H1 (cell line): ENCODE data around the gene SECTM1. TPM values are rescaled to one million over a fixed set of nuclear protein-coding genes. Genes with fewer than 3 reads are reported as not detected.

Source experiments
- SAP30 ChIP-seq: fragments of 300-600 bp; sonication (generic); IDR thresholded peaks from 2 replicates; pipeline ENCODE4 v1.7.1; 2012; ENCODE audit warnings: low read length, moderate library complexity, mild to moderate bottlenecking, inconsistent platforms; ENCODE audit not compliant: insufficient read depth, insufficient replicate concordance
- SIN3A ChIP-seq, 2 experiments: IDR thresholded peaks in 1 of 2; conservative IDR thresholded peaks in 1 of 2; 2 replicates each; pipeline ENCODE4 v1.6.1; 2011 to 2012; ENCODE audit warnings: low read length in 2 of 2, improper control_type of control experiment in 1 of 2, low read depth in 1 of 2, mild to moderate bottlenecking in 1 of 2
- SRF ChIP-seq: IDR thresholded peaks from 2 replicates; pipeline ENCODE4 v1.6.1; 2011; ENCODE audit warnings: mild to moderate bottlenecking, low read depth, low read length, moderate library complexity
- TBP ChIP-seq: IDR thresholded peaks from 2 replicates; pipeline ENCODE4 v1.6.1; 2011; ENCODE audit warnings: low read depth, low read length, improper control_type of control experiment
- polyA plus RNA-seq, 7 experiments: library from polyadenylated mRNA; depleted of rRNA in 3 of 7; stranded (reverse) in 5 of 7; unstranded in 2 of 7; fragments of >200 nt in 5 of 7; fragments of 200-250 nt in 2 of 7; gene quantifications; 1 replicate in 5 of 7; 2 replicates in 1 of 7; 4 replicates in 1 of 7; pipeline versions ENCODE4 v1.2.1 to v1.2.3, GENCODE V29; 2011 to 2013; ENCODE audit warnings: missing spikeins in 2 of 7, mixed read lengths in 2 of 7
- total RNA-seq: library from RNA; stranded (reverse); fragmentation: NEBNext Ultra II Directional; extraction: Animal tissue kit (Norgen Biotek cat#: 25700); gene quantifications from 2 replicates; pipeline ENCODE4 v1.2.1, GENCODE V29; 2021
- TF ChIP-seq, protein P1 (sequence below): fragments of 300-600 bp; sonication (generic); IDR thresholded peaks from 2 replicates; pipeline ENCODE4 v1.7.1; 2012; ENCODE audit warnings: low read length, moderate library complexity, mild to moderate bottlenecking, inconsistent platforms; ENCODE audit not compliant: insufficient replicate concordance
- TF ChIP-seq, protein P2 (sequence below): IDR thresholded peaks from 2 replicates; pipeline ENCODE4 v1.6.1; 2011; ENCODE audit warnings: low read depth, mild to moderate bottlenecking, low read length; ENCODE audit not compliant: insufficient read depth
- TF ChIP-seq, protein P3 (sequence below): IDR thresholded peaks from 2 replicates; pipeline ENCODE4 v1.6.1; 2011; ENCODE audit warnings: low read length, improper control_type of control experiment

SECTM1 gene
- total and polyA plus RNA-seq, 2 of the 8 experiments (the other 6 are each of a cell fraction or from before 2014, with no cell fraction given): 0.20 to 0.65 TPM

DNA sequence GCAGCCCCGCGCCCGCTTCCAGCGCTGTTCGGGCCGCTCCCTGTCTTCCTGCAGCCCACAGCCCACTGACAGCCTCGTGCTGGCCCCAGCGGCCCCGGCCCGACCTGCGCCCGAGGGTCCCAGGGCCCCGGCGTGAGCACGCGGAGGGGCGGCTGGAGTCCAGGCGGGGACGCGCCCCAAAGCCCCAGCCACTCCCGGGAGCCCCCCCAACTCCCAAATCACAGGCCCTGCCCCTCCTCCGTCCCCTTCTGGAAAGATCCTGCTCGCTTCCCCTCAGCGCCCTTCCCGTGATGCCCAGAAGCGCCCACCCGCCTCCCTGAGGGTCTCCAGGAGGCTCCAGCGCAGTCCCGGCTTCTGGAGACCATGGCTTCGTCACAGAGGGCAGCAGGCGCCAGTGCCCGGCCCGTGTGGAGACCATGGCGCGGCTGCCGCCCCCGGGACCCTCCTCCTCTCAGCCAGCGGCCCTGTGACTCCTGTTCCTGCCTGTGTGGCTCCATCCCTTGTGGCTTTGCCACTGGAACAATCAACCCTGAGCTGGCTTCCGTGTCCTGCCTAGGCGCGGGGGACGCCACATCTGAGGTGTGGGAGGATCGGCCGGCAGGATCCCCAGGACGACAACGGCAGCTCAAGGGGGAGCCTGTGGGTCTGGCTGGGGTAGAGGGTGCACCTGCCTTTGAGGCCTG, 41.9 kb upstream of the SECTM1 start (continued):
- TF ChIP-seq, protein P1, sequence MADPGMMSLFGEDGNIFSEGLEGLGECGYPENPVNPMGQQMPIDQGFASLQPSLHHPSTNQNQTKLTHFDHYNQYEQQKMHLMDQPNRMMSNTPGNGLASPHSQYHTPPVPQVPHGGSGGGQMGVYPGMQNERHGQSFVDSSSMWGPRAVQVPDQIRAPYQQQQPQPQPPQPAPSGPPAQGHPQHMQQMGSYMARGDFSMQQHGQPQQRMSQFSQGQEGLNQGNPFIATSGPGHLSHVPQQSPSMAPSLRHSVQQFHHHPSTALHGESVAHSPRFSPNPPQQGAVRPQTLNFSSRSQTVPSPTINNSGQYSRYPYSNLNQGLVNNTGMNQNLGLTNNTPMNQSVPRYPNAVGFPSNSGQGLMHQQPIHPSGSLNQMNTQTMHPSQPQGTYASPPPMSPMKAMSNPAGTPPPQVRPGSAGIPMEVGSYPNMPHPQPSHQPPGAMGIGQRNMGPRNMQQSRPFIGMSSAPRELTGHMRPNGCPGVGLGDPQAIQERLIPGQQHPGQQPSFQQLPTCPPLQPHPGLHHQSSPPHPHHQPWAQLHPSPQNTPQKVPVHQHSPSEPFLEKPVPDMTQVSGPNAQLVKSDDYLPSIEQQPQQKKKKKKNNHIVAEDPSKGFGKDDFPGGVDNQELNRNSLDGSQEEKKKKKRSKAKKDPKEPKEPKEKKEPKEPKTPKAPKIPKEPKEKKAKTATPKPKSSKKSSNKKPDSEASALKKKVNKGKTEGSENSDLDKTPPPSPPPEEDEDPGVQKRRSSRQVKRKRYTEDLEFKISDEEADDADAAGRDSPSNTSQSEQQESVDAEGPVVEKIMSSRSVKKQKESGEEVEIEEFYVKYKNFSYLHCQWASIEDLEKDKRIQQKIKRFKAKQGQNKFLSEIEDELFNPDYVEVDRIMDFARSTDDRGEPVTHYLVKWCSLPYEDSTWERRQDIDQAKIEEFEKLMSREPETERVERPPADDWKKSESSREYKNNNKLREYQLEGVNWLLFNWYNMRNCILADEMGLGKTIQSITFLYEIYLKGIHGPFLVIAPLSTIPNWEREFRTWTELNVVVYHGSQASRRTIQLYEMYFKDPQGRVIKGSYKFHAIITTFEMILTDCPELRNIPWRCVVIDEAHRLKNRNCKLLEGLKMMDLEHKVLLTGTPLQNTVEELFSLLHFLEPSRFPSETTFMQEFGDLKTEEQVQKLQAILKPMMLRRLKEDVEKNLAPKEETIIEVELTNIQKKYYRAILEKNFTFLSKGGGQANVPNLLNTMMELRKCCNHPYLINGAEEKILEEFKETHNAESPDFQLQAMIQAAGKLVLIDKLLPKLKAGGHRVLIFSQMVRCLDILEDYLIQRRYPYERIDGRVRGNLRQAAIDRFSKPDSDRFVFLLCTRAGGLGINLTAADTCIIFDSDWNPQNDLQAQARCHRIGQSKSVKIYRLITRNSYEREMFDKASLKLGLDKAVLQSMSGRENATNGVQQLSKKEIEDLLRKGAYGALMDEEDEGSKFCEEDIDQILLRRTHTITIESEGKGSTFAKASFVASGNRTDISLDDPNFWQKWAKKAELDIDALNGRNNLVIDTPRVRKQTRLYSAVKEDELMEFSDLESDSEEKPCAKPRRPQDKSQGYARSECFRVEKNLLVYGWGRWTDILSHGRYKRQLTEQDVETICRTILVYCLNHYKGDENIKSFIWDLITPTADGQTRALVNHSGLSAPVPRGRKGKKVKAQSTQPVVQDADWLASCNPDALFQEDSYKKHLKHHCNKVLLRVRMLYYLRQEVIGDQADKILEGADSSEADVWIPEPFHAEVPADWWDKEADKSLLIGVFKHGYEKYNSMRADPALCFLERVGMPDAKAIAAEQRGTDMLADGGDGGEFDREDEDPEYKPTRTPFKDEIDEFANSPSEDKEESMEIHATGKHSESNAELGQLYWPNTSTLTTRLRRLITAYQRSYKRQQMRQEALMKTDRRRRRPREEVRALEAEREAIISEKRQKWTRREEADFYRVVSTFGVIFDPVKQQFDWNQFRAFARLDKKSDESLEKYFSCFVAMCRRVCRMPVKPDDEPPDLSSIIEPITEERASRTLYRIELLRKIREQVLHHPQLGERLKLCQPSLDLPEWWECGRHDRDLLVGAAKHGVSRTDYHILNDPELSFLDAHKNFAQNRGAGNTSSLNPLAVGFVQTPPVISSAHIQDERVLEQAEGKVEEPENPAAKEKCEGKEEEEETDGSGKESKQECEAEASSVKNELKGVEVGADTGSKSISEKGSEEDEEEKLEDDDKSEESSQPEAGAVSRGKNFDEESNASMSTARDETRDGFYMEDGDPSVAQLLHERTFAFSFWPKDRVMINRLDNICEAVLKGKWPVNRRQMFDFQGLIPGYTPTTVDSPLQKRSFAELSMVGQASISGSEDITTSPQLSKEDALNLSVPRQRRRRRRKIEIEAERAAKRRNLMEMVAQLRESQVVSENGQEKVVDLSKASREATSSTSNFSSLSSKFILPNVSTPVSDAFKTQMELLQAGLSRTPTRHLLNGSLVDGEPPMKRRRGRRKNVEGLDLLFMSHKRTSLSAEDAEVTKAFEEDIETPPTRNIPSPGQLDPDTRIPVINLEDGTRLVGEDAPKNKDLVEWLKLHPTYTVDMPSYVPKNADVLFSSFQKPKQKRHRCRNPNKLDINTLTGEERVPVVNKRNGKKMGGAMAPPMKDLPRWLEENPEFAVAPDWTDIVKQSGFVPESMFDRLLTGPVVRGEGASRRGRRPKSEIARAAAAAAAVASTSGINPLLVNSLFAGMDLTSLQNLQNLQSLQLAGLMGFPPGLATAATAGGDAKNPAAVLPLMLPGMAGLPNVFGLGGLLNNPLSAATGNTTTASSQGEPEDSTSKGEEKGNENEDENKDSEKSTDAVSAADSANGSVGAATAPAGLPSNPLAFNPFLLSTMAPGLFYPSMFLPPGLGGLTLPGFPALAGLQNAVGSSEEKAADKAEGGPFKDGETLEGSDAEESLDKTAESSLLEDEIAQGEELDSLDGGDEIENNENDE: no peak
- TF ChIP-seq TBP: no peak
- TF ChIP-seq SRF: no peak
- no peak for TF ChIP-seq SIN3A (conservative IDR thresholded peaks at IDR 0.05 in 1 of 2, IDR thresholded peaks at IDR 0.05 in 1 of 2; ENCODE audit: low read depth in 1 of 2, low read length in 2 of 2)
- TF ChIP-seq, protein P2, sequence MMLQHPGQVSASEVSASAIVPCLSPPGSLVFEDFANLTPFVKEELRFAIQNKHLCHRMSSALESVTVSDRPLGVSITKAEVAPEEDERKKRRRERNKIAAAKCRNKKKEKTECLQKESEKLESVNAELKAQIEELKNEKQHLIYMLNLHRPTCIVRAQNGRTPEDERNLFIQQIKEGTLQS: no peak
- TF ChIP-seq, protein P3, sequence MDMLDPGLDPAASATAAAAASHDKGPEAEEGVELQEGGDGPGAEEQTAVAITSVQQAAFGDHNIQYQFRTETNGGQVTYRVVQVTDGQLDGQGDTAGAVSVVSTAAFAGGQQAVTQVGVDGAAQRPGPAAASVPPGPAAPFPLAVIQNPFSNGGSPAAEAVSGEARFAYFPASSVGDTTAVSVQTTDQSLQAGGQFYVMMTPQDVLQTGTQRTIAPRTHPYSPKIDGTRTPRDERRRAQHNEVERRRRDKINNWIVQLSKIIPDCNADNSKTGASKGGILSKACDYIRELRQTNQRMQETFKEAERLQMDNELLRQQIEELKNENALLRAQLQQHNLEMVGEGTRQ: no peak
- no peak for TF ChIP-seq SAP30
